ENCODE results near the gene VWA3B. TPM values are rescaled to one million over a fixed set of nuclear protein-coding genes. Genes with fewer than 3 reads are reported as not detected.

The VWA3B gene
- total RNA-seq, 1 experiment from 2014 or later, result not detected

- Histone ChIP-seq H3K27me3 (ENCODE audit: insufficient read depth, low read length) (no peaks in the 10 kb centered on the region), H3K23ac (ENCODE audit: insufficient read length, low read depth, low read length) (no peak overlapping the region), H2BK120ac (ENCODE audit: low read depth, low read length, poor library complexity, severe bottlenecking) (no peak overlapping the region), H3K23me2 (ENCODE audit: insufficient read length, low read depth, low read length, poor library complexity, severe bottlenecking) (no peaks in the 10 kb centered on the region), H2AFZ (ENCODE audit: low read length) (no peak overlapping the region), H3K79me2 (ENCODE audit: insufficient read depth, low read length) (no peaks in the 10 kb centered on the region), H2AK5ac (ENCODE audit: insufficient read length, low read length) (no peak overlapping the region), H3K56ac (ENCODE audit: insufficient read length, low read depth, low read length) (no peak overlapping the region), H3K4me1 (ENCODE audit: insufficient read depth, low read length) (no peaks in the 10 kb centered on the region), H3K14ac (ENCODE audit: insufficient read depth, low read length) (no peak overlapping the region), H3K9ac (ENCODE audit: extremely low read depth, insufficient read length, low read length) (no peak overlapping the region), H2BK20ac (ENCODE audit: low read depth, low read length, poor library complexity, severe bottlenecking) (no peak overlapping the region), H2BK15ac (ENCODE audit: low read depth, low read length) (no peak overlapping the region), H3K27ac (ENCODE audit: insufficient read length, low read depth, low read length) (no peak overlapping the region), H2BK12ac (ENCODE audit: insufficient read length, low read depth, low read length) (no peak overlapping the region), H3K9me3 (ENCODE audit: control insufficient read depth, low read depth, low read length) (no peaks in the 10 kb centered on the region), H4K91ac (ENCODE audit: insufficient read length, low read depth, low read length) (no peak overlapping the region), H4K5ac (ENCODE audit: insufficient read length, low read depth, low read length) (no peak overlapping the region), H3K4ac (ENCODE audit: low read depth, low read length) (no peak overlapping the region), H4K8ac (replicated peaks; ENCODE audit: insufficient read length, low read depth, low read length) (no peak overlapping the region), H3K4me2 (ENCODE audit: insufficient read depth, insufficient read length, low read length) (no peak overlapping the region), H2BK5ac (ENCODE audit: insufficient read length, low read length) (no peak overlapping the region), H3K79me1 (ENCODE audit: insufficient read depth, low read depth, low read length, poor library complexity, severe bottlenecking) (no peaks in the 10 kb centered on the region), H3K18ac (ENCODE audit: insufficient read length, low read depth, low read length) (no peak overlapping the region), H3T11ph (ENCODE audit: low read length) (no peak overlapping the region), H4K20me1 (ENCODE audit: control insufficient read depth, insufficient read depth, insufficient read length) (no peaks in the 10 kb centered on the region)
- Mint-ChIP-seq H3K4me1 (0 out of 4 replicates have a peak, but pooled peaks cover 0 to 2% of the 10 kb centered on the region in 2 experiments), H3K27ac (no peak overlapping the region; a peak in 1 of 7 replicates), H3K27me3 (ENCODE audit: low read depth) (peaks cover 9% of the 10 kb centered on the region), H3K9me3 (peaks cover 10 to 15% of the 10 kb centered on the region in 2 experiments), H3K4me3 (no peak overlapping the region), H3K36me3 (ENCODE audit: insufficient read depth in 1 of 3, low read depth in 3 of 3) (no peaks in the 10 kb centered on the region; a peak in 3 of 7 replicates)
- no peak for DNase-seq
- no CpG with 5 or more reads among the region's 6 CpGs for WGBS (ENCODE audit: extremely low coverage, insufficient read length, low lambda C conversion rate)
- no peak for TF ChIP-seq CTCF (conservative IDR thresholded peaks at IDR 0.05)
Measured at GRCh38 chr2:98114643-98115330, 27.8 kb downstream of the VWA3B start.
